ENCODE results near the gene IGF2R.
"Not testable (repeated sequence)": the region's sequence is repeated elsewhere in the genome, so short reads cannot be mapped to it uniquely, and the experiment has no call there.

IGF2R gene

GRCh38 chr6:160089534-160089897 is 120.6 kb downstream of the IGF2R start:
- no peak for TF ChIP-seq CTCF (IDR thresholded peaks at IDR 0.05; ENCODE audit: extremely low read depth, missing control alignments)
- no peak for DNase-seq (ENCODE audit: low spot score)

- not testable (repeated sequence) for DNase-seq (ENCODE audit: low spot score)
Measured at GRCh38 chr6:160090442-160091239, 121.8 kb downstream of the IGF2R start.

- not testable (repeated sequence) for DNase-seq (ENCODE audit: low spot score)
Measured at GRCh38 chr6:160092176-160092575, 123.3 kb downstream of the IGF2R start.

- no peak for DNase-seq (ENCODE audit: low spot score)
- TF ChIP-seq CTCF (IDR thresholded peaks at IDR 0.05; ENCODE audit: extremely low read depth, missing control alignments) = no peak
Measured at GRCh38 chr6:160092602-160093001, 123.7 kb downstream of the IGF2R start.

- TF ChIP-seq CTCF (IDR thresholded peaks at IDR 0.05; ENCODE audit: extremely low read depth, missing control alignments) = no peak
- no peak for DNase-seq (ENCODE audit: low spot score)
Measured at GRCh38 chr6:160093061-160093460, 124.2 kb downstream of the IGF2R start.

- no peak for TF ChIP-seq CTCF (IDR thresholded peaks at IDR 0.05; ENCODE audit: extremely low read depth, missing control alignments)
- DNase-seq (ENCODE audit: low spot score) = no peak
Measured at GRCh38 chr6:160093946-160094345, 125.1 kb downstream of the IGF2R start.

- DNase-seq (ENCODE audit: low spot score) = no peak
- TF ChIP-seq CTCF (IDR thresholded peaks at IDR 0.05; ENCODE audit: extremely low read depth, missing control alignments) = no peak
Measured at GRCh38 chr6:160095146-160095845, 126.4 kb downstream of the IGF2R start.

- TF ChIP-seq CTCF (IDR thresholded peaks at IDR 0.05; ENCODE audit: extremely low read depth, missing control alignments) = no peak
- no peak for DNase-seq (ENCODE audit: low spot score)
Measured at GRCh38 chr6:160101277-160102205, 132.7 kb downstream of the IGF2R start.
